GM12878 (cell line): ENCODE results near the gene PI4KA. TPM values are rescaled to one million over a fixed set of nuclear protein-coding genes. Genes with fewer than 3 reads are reported as not detected.

Experiments used
- ATAC-seq: fragments of 200-7000 bp; cut with Tn5 transposase; 3 replicates; pipeline ENCODE4 v1.9.1; 2020; ENCODE audit warnings: mild to moderate bottlenecking, moderate library complexity
- BruUV-seq: library from RNA; stranded (reverse); fragments of 400-500 nt; replicated peaks from 2 replicates; lab custom pipeline; 2021; lab: Mats Ljungman, UMichigan
- CTCF ChIA-PET: fragments of 300-600 bp; sonication (Branson Sonifier 250); formaldehyde crosslinking; extraction: SDS; loops from one replicate; lab custom pipeline; 2021; ENCODE audit warnings: inconsistent platforms; lab: Yijun Ruan, JAX
- POLR2A ChIA-PET: fragments of 350-600 bp; formaldehyde crosslinking; extraction: SDS; loops from one replicate; lab custom pipeline; 2021; ENCODE audit warnings: inconsistent platforms; lab: Charles Lee
- RAD21 ChIA-PET: fragments of 300-600 bp; sonication (Branson Sonifier 250); formaldehyde crosslinking; loops from one replicate; lab custom pipeline; 2023; ENCODE audit warnings: antibody characterized with exemption; ENCODE audit not compliant: unreplicated experiment; lab: Charles Lee
- SMC1A ChIA-PET: fragments of 300-600 bp; sonication (Branson Sonifier 250); formaldehyde crosslinking; loops from one replicate; lab custom pipeline; 2023; ENCODE audit not compliant: unreplicated experiment, uncharacterized antibody; lab: Charles Lee
- DNase-seq: peaks from one replicate; pipeline ENCODE4 v3.0.0-alpha.2; 2011; ENCODE audit warnings: low read depth, low spot score
- FAIRE-seq: peaks from 3 replicates; lab custom pipeline; 2011; peaks lifted over from hg19 to GRCh38; lab: Jason Lieb, UNC
- H2AFZ ChIP-seq: 2 replicates; pipeline ENCODE4 v1.6.0; 2011; ENCODE audit warnings: low read depth, low read length, control low read depth; ENCODE audit not compliant: control insufficient read depth
- H3K27ac ChIP-seq: 2 replicates; pipeline ENCODE4 v1.5.1; 2011; ENCODE audit warnings: control low read depth; ENCODE audit not compliant: control insufficient read depth, insufficient read depth
- H3K27me3 ChIP-seq, 2 experiments: replicated peaks in 1 of 2; 2 replicates each; pipeline versions ENCODE4 v1.6.0 to v1.6.1; 2011; ENCODE audit warnings: low read length in 1 of 2; ENCODE audit not compliant: control insufficient read depth in 2 of 2, insufficient read depth in 2 of 2
- H3K36me3 ChIP-seq, 2 experiments: 2 replicates each; pipeline ENCODE4 v1.5.1; 2011; ENCODE audit warnings: low read length in 1 of 2; ENCODE audit not compliant: control insufficient read depth in 2 of 2, insufficient read depth in 2 of 2
- H3K4me1 ChIP-seq: 2 replicates; pipeline ENCODE4 v1.6.1; 2011; ENCODE audit warnings: mild to moderate bottlenecking, low read length, moderate library complexity, mixed read lengths; ENCODE audit not compliant: control insufficient read depth, insufficient read depth
- H3K4me2 ChIP-seq: 2 replicates; pipeline ENCODE4 v1.6.0; 2011; ENCODE audit warnings: control low read depth; ENCODE audit not compliant: control insufficient read depth, insufficient read depth
- H3K4me3 ChIP-seq: fragments of 200-600 bp; sonication (generic); 2 replicates; pipeline ENCODE4 v1.5.1; 2016
- H3K79me2 ChIP-seq: 2 replicates; pipeline ENCODE4 v1.6.0; 2011; ENCODE audit warnings: low read length; ENCODE audit not compliant: control insufficient read depth, insufficient read depth
- H3K9ac ChIP-seq: 2 replicates; pipeline ENCODE4 v1.8.0; 2011; ENCODE audit warnings: low read length, control low read depth, mixed read lengths; ENCODE audit not compliant: control insufficient read depth, insufficient read depth
- H3K9me3 ChIP-seq: replicated peaks from 3 replicates; pipeline ENCODE4 v1.5.1; 2011; ENCODE audit warnings: mild to moderate bottlenecking, low read length; ENCODE audit not compliant: control insufficient read depth, insufficient read depth
- H4K20me1 ChIP-seq: 2 replicates; pipeline ENCODE4 v1.6.0; 2011; ENCODE audit not compliant: control insufficient read depth, insufficient read depth
- BHLHE40 ChIP-seq, 2 experiments: fragments of 450-650 bp in 1 of 2; IDR thresholded peaks; 2 replicates each; pipeline ENCODE4 v1.6.1; 2011 to 2017; ENCODE audit warnings: low read depth in 2 of 2, borderline replicate concordance in 1 of 2, improper control_type of control experiment in 1 of 2, low read length in 1 of 2, mild to moderate bottlenecking in 1 of 2
- FOXK2 ChIP-seq: fragments of 450-650 bp; IDR thresholded peaks from 2 replicates; pipeline ENCODE4 v1.6.1; 2017; ENCODE audit warnings: mild to moderate bottlenecking, moderate library complexity
- LARP7 ChIP-seq: fragments of 450-650 bp; IDR thresholded peaks from 2 replicates; pipeline ENCODE4 v1.6.1; 2017; ENCODE audit warnings: mild to moderate bottlenecking
- MYC ChIP-seq: IDR thresholded peaks from 2 replicates; pipeline ENCODE4 v1.6.1; 2011; ENCODE audit warnings: mild to moderate bottlenecking, low read length, moderate library complexity, inconsistent platforms; ENCODE audit not compliant: insufficient read depth, insufficient replicate concordance, insufficient read length, severe bottlenecking
- PAX8 ChIP-seq: fragments of 450-650 bp; IDR thresholded peaks from 2 replicates; pipeline ENCODE4 v1.6.1; 2017; ENCODE audit warnings: mild to moderate bottlenecking, moderate library complexity
- PML ChIP-seq: IDR thresholded peaks from 2 replicates; pipeline ENCODE4 v1.6.1; 2012; ENCODE audit warnings: low read length, inconsistent platforms
- POLR2AphosphoS2 ChIP-seq: IDR thresholded peaks from 2 replicates; pipeline ENCODE4 v1.6.1; 2011; ENCODE audit warnings: low read depth, mild to moderate bottlenecking, low read length, improper control_type of control experiment, moderate library complexity
- SIX5 ChIP-seq: IDR thresholded peaks from 2 replicates; pipeline ENCODE4 v1.6.1; 2011; ENCODE audit warnings: mild to moderate bottlenecking, low read depth, low read length, moderate library complexity; ENCODE audit not compliant: severe bottlenecking
- TARDBP ChIP-seq: IDR thresholded peaks from 2 replicates; pipeline ENCODE4 v1.6.1; 2016; ENCODE audit warnings: borderline replicate concordance
- YY1 ChIP-seq: IDR thresholded peaks from 2 replicates; pipeline ENCODE4 v1.6.1; 2011; ENCODE audit warnings: low read depth, mild to moderate bottlenecking, low read length
- ZNF207 ChIP-seq: fragments of 450-650 bp; IDR thresholded peaks from 2 replicates; pipeline ENCODE4 v1.6.1; 2014; ENCODE audit warnings: antibody characterized with exemption, mild to moderate bottlenecking, borderline replicate concordance
- ZNF217 ChIP-seq: fragments of 450-650 bp; IDR thresholded peaks from 2 replicates; pipeline ENCODE4 v1.6.1; 2017; ENCODE audit warnings: antibody characterized with exemption, mild to moderate bottlenecking
- WGBS: methylation state at CpG from one replicate; pipeline ENCODE4 v1.1.6; 2016; ENCODE audit warnings: low lambda C conversion rate; ENCODE audit not compliant: insufficient replicate concordance, insufficient coverage; ENCODE audit errors: missing lambda C conversion rate; 5-methylcytosine and 5-hydroxymethylcytosine counted together
- in situ Hi-C: fragments of 300-500 bp; cut with MboI; formaldehyde crosslinking; loops from 9 replicates; pipeline ENCODE4 v1.14.3; 2018; ENCODE audit warnings: mixed read lengths
- intact Hi-C: fragments of 100-400 bp; cut with micrococcal nuclease; formaldehyde crosslinking; loops from one replicate; pipeline ENCODE4 v1.14.2; 2022; ENCODE audit not compliant: unreplicated experiment
- polyA plus RNA-seq, 11 experiments: library from polyadenylated mRNA; depleted of rRNA in 4 of 11; unstranded in 6 of 11; stranded (reverse) in 5 of 11; fragments of >200 nt; fragmentation: Nextera tagmentation in 4 of 11; fragmentation: Illumina TruSeq in 1 of 11; extraction: Ambion mirVana in 4 of 11; extraction: Trizol in 1 of 11; gene quantifications; 1 replicate in 1 of 11; 2 replicates in 10 of 11; pipeline versions ENCODE4 v1.2.1 to v1.2.3, GENCODE V29; 2011 to 2016; ENCODE audit warnings: inconsistent platforms in 2 of 11, missing spikeins in 2 of 11, low read depth in 1 of 11
- total RNA-seq, 4 experiments: library from RNA; depleted of rRNA in 3 of 4; stranded (reverse); fragments of >200 nt in 3 of 4; fragmentation: Illumina TruSeq in 1 of 4; extraction: Trizol in 1 of 4; gene quantifications; 2 replicates each; pipeline versions ENCODE4 v1.2.1 to v1.2.3, GENCODE V29; 2013 to 2021
- TF ChIP-seq, protein P1 (sequence below): IDR thresholded peaks from 2 replicates; pipeline ENCODE4 v1.6.1; 2011; ENCODE audit warnings: mild to moderate bottlenecking, low read depth, low read length, moderate library complexity; ENCODE audit not compliant: insufficient replicate concordance
- TF ChIP-seq, protein P2 (sequence below): fragments of 450-650 bp; IDR thresholded peaks from 2 replicates; pipeline ENCODE4 v1.6.1; 2017; ENCODE audit warnings: mild to moderate bottlenecking, moderate library complexity

PI4KA gene
- total and polyA plus RNA-seq, 10 of the 15 experiments (the other 5 are each of a cell fraction or from before 2014, with no cell fraction given) = 4.2 to 78.4 (median 42.1) TPM

- TF ChIP-seq, protein P1, sequence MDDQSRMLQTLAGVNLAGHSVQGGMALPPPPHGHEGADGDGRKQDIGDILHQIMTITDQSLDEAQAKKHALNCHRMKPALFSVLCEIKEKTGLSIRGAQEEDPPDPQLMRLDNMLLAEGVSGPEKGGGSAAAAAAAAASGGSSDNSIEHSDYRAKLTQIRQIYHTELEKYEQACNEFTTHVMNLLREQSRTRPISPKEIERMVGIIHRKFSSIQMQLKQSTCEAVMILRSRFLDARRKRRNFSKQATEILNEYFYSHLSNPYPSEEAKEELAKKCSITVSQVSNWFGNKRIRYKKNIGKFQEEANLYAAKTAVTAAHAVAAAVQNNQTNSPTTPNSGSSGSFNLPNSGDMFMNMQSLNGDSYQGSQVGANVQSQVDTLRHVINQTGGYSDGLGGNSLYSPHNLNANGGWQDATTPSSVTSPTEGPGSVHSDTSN = no peak
Measured at GRCh38 chr22:20744456-20744855, 114.2 kb downstream of the PI4KA start (continued).

DNA sequence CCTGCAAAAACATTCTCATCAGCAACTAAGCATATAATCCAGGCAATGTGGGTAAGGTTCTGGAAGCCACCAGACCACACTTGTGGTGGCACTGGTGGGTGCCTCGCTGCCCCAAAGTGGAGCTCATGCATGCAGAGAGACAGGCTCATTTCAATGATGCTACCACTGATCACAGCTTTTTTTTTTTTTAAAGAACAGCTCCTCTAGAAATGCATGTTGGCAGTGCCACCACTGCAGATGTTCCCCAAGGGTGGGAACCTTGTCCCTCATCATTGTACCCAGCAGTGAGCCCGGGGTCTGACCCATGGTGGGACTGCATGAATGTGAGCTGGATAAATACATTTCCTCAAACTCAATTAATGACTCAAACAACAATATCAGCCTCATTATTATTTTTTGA, 115.8 kb downstream of the PI4KA start:
- no peak overlapping the region for H3K27ac ChIP-seq
- H3K9ac ChIP-seq = no peak overlapping the region
- H2AFZ ChIP-seq = no peak overlapping the region
- H3K4me2 ChIP-seq = no peak overlapping the region
- RAD21 ChIA-PET = interaction anchor here (0.7 to 2.9 kb wide), 2 partner anchors 41 to 137 kb away, joined by 3 to 14 read pairs; no protein-coding TSS in a partner anchor
- intact Hi-C loops (loop anchor here (5.0 kb wide), 1 partner anchor 135 kb away; no protein-coding TSS in a partner anchor), in situ Hi-C loops (no loop called here)
- H3K36me3 ChIP-seq = peaks cover 7 to 20% of the 10 kb centered on the region in 2 experiments
- no peak for ATAC-seq
- no peak for DNase-seq
- H3K79me2 ChIP-seq = no peaks in the 10 kb centered on the region
- no TSS peak for BruUV-seq
- POLR2A ChIA-PET = interaction anchor here (0.6 to 1.4 kb wide), 4 partner anchors 8 to 39 kb away, joined by 3 to 5 read pairs (median 4); no protein-coding TSS in a partner anchor
- 43% methylated on average over 2 of the region's 2 CpGs for WGBS
- SMC1A ChIA-PET = interaction anchor here (0.6 to 2.1 kb wide), 3 partner anchors 21 to 66 kb away, joined by 4 to 6 read pairs (median 4); no protein-coding TSS in a partner anchor
- CTCF ChIA-PET = interaction anchor here (0.6 to 3.0 kb wide), 13 partner anchors 8 to 234 kb away, joined by 3 to 16 read pairs (median 4); no protein-coding TSS in a partner anchor
- TF ChIP-seq PAX8 (no peak), TARDBP (no peak), SIX5 (no peak), FOXK2 (no peak), LARP7 (no peak), BHLHE40 (IDR thresholded peaks at IDR 0.05; ENCODE audit: borderline replicate concordance in 1 of 2, low read depth in 2 of 2, low read length in 1 of 2) (no peak), YY1 (no peak), MYC (no peak), PML (no peak), ZNF217 (no peak), POLR2AphosphoS2 (no peak), ZNF207 (no peak)
- TF ChIP-seq, protein P2, sequence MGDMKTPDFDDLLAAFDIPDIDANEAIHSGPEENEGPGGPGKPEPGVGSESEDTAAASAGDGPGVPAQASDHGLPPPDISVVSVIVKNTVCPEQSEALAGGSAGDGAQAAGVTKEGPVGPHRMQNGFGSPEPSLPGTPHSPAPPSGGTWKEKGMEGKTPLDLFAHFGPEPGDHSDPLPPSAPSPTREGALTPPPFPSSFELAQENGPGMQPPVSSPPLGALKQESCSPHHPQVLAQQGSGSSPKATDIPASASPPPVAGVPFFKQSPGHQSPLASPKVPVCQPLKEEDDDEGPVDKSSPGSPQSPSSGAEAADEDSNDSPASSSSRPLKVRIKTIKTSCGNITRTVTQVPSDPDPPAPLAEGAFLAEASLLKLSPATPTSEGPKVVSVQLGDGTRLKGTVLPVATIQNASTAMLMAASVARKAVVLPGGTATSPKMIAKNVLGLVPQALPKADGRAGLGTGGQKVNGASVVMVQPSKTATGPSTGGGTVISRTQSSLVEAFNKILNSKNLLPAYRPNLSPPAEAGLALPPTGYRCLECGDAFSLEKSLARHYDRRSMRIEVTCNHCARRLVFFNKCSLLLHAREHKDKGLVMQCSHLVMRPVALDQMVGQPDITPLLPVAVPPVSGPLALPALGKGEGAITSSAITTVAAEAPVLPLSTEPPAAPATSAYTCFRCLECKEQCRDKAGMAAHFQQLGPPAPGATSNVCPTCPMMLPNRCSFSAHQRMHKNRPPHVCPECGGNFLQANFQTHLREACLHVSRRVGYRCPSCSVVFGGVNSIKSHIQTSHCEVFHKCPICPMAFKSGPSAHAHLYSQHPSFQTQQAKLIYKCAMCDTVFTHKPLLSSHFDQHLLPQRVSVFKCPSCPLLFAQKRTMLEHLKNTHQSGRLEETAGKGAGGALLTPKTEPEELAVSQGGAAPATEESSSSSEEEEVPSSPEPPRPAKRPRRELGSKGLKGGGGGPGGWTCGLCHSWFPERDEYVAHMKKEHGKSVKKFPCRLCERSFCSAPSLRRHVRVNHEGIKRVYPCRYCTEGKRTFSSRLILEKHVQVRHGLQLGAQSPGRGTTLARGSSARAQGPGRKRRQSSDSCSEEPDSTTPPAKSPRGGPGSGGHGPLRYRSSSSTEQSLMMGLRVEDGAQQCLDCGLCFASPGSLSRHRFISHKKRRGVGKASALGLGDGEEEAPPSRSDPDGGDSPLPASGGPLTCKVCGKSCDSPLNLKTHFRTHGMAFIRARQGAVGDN = no peak
- H3K4me1 ChIP-seq = peaks cover 8% of the 10 kb centered on the region
- no peaks in the 10 kb centered on the region for H4K20me1 ChIP-seq
- H3K4me3 ChIP-seq = no peak overlapping the region
- no peaks in the 10 kb centered on the region; the same call in 2 of the 3 replicates for H3K9me3 ChIP-seq
- FAIRE-seq = no peak
- H3K27me3 ChIP-seq = no peaks in the 10 kb centered on the region
